NCI-H526 treated with DMSO at 0.1 percent for 48 hours (cell line): Measurements from ENCODE around the gene LRPPRC.

ENCODE experiments used
- DNase-seq: peaks from one replicate; lab custom pipeline; 2025; lab: John Stamatoyannopoulos, UW

The LRPPRC gene

GRCh38 chr2:43854671-43855070, 141.1 kb downstream of the LRPPRC start:
- no peak for DNase-seq

GRCh38 chr2:43853141-43854081, 142.4 kb downstream of the LRPPRC start:
- DNase-seq = no peak

- DNase-seq = no peak
Measured at GRCh38 chr2:43852196-43852730, 143.5 kb downstream of the LRPPRC start.

GRCh38 chr2:43851011-43851980, 144.5 kb downstream of the LRPPRC start:
- no peak for DNase-seq

- no peak for DNase-seq
Measured at GRCh38 chr2:43848214-43848613, 147.6 kb downstream of the LRPPRC start.

- DNase-seq = no peak
Measured at GRCh38 chr2:43846140-43846793, 149.5 kb downstream of the LRPPRC start.

GRCh38 chr2:43845181-43845580, 150.6 kb downstream of the LRPPRC start:
- no peak for DNase-seq

GRCh38 chr2:43842866-43843226, 152.9 kb downstream of the LRPPRC start:
- no peak for DNase-seq

GRCh38 chr2:43841949-43842865, 153.6 kb downstream of the LRPPRC start:
- no peak for DNase-seq

- DNase-seq = no peak
Measured at GRCh38 chr2:43840965-43841364, 154.8 kb downstream of the LRPPRC start.

- no peak for DNase-seq
Measured at GRCh38 chr2:43839776-43840564, 155.8 kb downstream of the LRPPRC start.

GRCh38 chr2:43838560-43839267, 157.1 kb downstream of the LRPPRC start, which contains the start of the genes ABCG5 and ABCG8:
ABCG5 (minus strand) TSS chr2:43838839; CDS start chr2:43838679, 160 bp downstream.
ABCG8 (plus strand) TSS chr2:43838971; CDS start chr2:43839054, 83 bp downstream.
- DNase-seq = no peak

GRCh38 chr2:43837831-43838559, 157.8 kb downstream of the LRPPRC start:
- DNase-seq = no peak

- DNase-seq = no peak
Measured at GRCh38 chr2:43837033-43837432, 158.8 kb downstream of the LRPPRC start.
